GM21367 (cell line): Measurements from ENCODE around the gene CHAMP1.

Experiments used
- ATAC-seq: cut with Tn5 transposase; IDR thresholded peaks from one replicate; pipeline ENCODE4 v1.9.1; 2021; ENCODE audit not compliant: unreplicated experiment

Gene CHAMP1

GRCh38 chr13:114296902-114297301, 17.4 kb upstream of the CHAMP1 start:
- ATAC-seq, result no peak

GRCh38 chr13:114298866-114299265, 15.4 kb upstream of the CHAMP1 start:
- ATAC-seq, result no peak

GRCh38 chr13:114299604-114300305, 14.5 kb upstream of the CHAMP1 start:
- no peak for ATAC-seq

- ATAC-seq, result no peak
Observed at GRCh38 chr13:114303700-114304327, 10.5 kb upstream of the CHAMP1 start.

GRCh38 chr13:114304346-114305034, 9.8 kb upstream of the CHAMP1 start:
- ATAC-seq, result no peak

GRCh38 chr13:114309086-114309485, 5.2 kb upstream of the CHAMP1 start:
- no peak for ATAC-seq

GRCh38 chr13:114309806-114310410, 4.4 kb upstream of the CHAMP1 start:
- ATAC-seq, result no peak

- no peak for ATAC-seq
Observed at GRCh38 chr13:114310956-114311355, 3.3 kb upstream of the CHAMP1 start.

GRCh38 chr13:114311387-114311786, 2.9 kb upstream of the CHAMP1 start:
- no peak for ATAC-seq

- ATAC-seq, result no peak
Observed at GRCh38 chr13:114311908-114312307, 2.4 kb upstream of the CHAMP1 start.

GRCh38 chr13:114313061-114313860, 1.0 kb upstream of the CHAMP1 start:
- ATAC-seq, result no peak

- no peak for ATAC-seq
Observed at GRCh38 chr13:114315074-114315785, 927 bp downstream of the CHAMP1 start.

GRCh38 chr13:114318624-114319023, 4.3 kb downstream of the CHAMP1 start:
- ATAC-seq, result no peak

GRCh38 chr13:114319441-114319913, 5.2 kb downstream of the CHAMP1 start:
- ATAC-seq, result no peak

- no peak for ATAC-seq
Observed at GRCh38 chr13:114320065-114320464, 5.8 kb downstream of the CHAMP1 start.

- ATAC-seq, result no peak
Observed at GRCh38 chr13:114321256-114321655, 7.0 kb downstream of the CHAMP1 start.

- ATAC-seq, result no peak
Observed at GRCh38 chr13:114323349-114323748, 9.0 kb downstream of the CHAMP1 start.

GRCh38 chr13:114324334-114324733, 10.0 kb downstream of the CHAMP1 start:
- no peak for ATAC-seq

GRCh38 chr13:114325729-114326128, 11.4 kb downstream of the CHAMP1 start:
- ATAC-seq, result no peak

- ATAC-seq, result no peak
Observed at GRCh38 chr13:114328034-114328433, 13.7 kb downstream of the CHAMP1 start.
